H9 (cell line): ENCODE data around the gene NEUROG3. TPM values are rescaled to one million over a fixed set of nuclear protein-coding genes. Genes with fewer than 3 reads are reported as not detected.
A peak's percentile ranks its signal among the peaks of the same experiment; 100 is the strongest.

ENCODE experiments used
- DNase-seq: peaks from one replicate; pipeline ENCODE4 v3.0.0-alpha.2; 2017
- H2AFZ ChIP-seq: one replicate; pipeline ENCODE4 v1.6.1; 2013; ENCODE audit warnings: mild to moderate bottlenecking, low read length, control low read depth, moderate library complexity
- H2AK5ac ChIP-seq: 2 replicates; pipeline ENCODE4 v1.6.1; 2013; ENCODE audit warnings: low read length, control low read depth, mixed read lengths; ENCODE audit not compliant: insufficient read length
- H2BK120ac ChIP-seq: one replicate; pipeline ENCODE4 v1.6.1; 2013; ENCODE audit warnings: low read depth, mild to moderate bottlenecking, low read length, control low read depth, inconsistent platforms; ENCODE audit not compliant: poor library complexity, severe bottlenecking
- H2BK12ac ChIP-seq: 2 replicates; pipeline ENCODE4 v1.6.1; 2013; ENCODE audit warnings: low read length, control low read depth, mixed read lengths, low read depth; ENCODE audit not compliant: insufficient read length
- H2BK15ac ChIP-seq: 2 replicates; pipeline ENCODE4 v1.6.1; 2013; ENCODE audit warnings: low read depth, low read length, control low read depth
- H2BK20ac ChIP-seq: one replicate; pipeline ENCODE4 v1.6.1; 2013; ENCODE audit warnings: low read depth, mild to moderate bottlenecking, low read length, control low read depth, inconsistent platforms; ENCODE audit not compliant: poor library complexity, severe bottlenecking
- H2BK5ac ChIP-seq: 2 replicates; pipeline ENCODE4 v1.6.1; 2013; ENCODE audit warnings: low read length, control low read depth, mixed read lengths; ENCODE audit not compliant: insufficient read length
- H3K14ac ChIP-seq: 2 replicates; pipeline ENCODE4 v1.6.1; 2013; ENCODE audit warnings: low read length, control low read depth; ENCODE audit not compliant: insufficient read depth
- H3K18ac ChIP-seq: 2 replicates; pipeline ENCODE4 v1.6.1; 2013; ENCODE audit warnings: low read depth, mild to moderate bottlenecking, mixed read lengths, low read length, control low read depth; ENCODE audit not compliant: insufficient read length
- H3K23ac ChIP-seq: 2 replicates; pipeline ENCODE4 v1.6.1; 2013; ENCODE audit warnings: low read length, control low read depth, mixed read lengths, low read depth; ENCODE audit not compliant: insufficient read length
- H3K23me2 ChIP-seq: 2 replicates; pipeline ENCODE4 v1.6.1; 2013; ENCODE audit warnings: low read depth, mild to moderate bottlenecking, mixed read lengths, low read length, control low read depth; ENCODE audit not compliant: insufficient read length, poor library complexity, severe bottlenecking
- H3K27ac ChIP-seq: 2 replicates; pipeline ENCODE4 v1.5.1; 2013; ENCODE audit warnings: low read length, control low read depth, mixed read lengths, low read depth; ENCODE audit not compliant: insufficient read length
- H3K27me3 ChIP-seq: 2 replicates; pipeline ENCODE4 v1.6.1; 2013; ENCODE audit warnings: low read length, control low read depth, inconsistent platforms; ENCODE audit not compliant: insufficient read depth
- H3K4ac ChIP-seq: 2 replicates; pipeline ENCODE4 v1.6.1; 2013; ENCODE audit warnings: low read depth, mild to moderate bottlenecking, control low read depth, inconsistent platforms, low read length, moderate library complexity
- H3K4me1 ChIP-seq: 2 replicates; pipeline ENCODE4 v1.6.1; 2013; ENCODE audit warnings: low read length, control low read depth, inconsistent platforms; ENCODE audit not compliant: insufficient read depth
- H3K4me2 ChIP-seq: 2 replicates; pipeline ENCODE4 v1.6.1; 2013; ENCODE audit warnings: low read length, control low read depth, mixed read lengths; ENCODE audit not compliant: insufficient read length, insufficient read depth
- H3K56ac ChIP-seq: 2 replicates; pipeline ENCODE4 v1.6.1; 2013; ENCODE audit warnings: low read depth, mild to moderate bottlenecking, mixed read lengths, low read length, control low read depth; ENCODE audit not compliant: insufficient read length
- H3K79me1 ChIP-seq: 2 replicates; pipeline ENCODE4 v1.6.1; 2013; ENCODE audit warnings: low read depth, mild to moderate bottlenecking, moderate library complexity, low read length, control low read depth, inconsistent platforms; ENCODE audit not compliant: insufficient read depth, poor library complexity, severe bottlenecking
- H3K79me2 ChIP-seq: 2 replicates; pipeline ENCODE4 v1.6.1; 2013; ENCODE audit warnings: low read length, control low read depth, inconsistent platforms; ENCODE audit not compliant: insufficient read depth
- H3K9ac ChIP-seq: 2 replicates; pipeline ENCODE4 v1.6.1; 2013; ENCODE audit warnings: low read length, control low read depth, mixed read lengths; ENCODE audit not compliant: insufficient read length; ENCODE audit errors: extremely low read depth
- H3K9me3 ChIP-seq: one replicate; pipeline ENCODE4 v1.6.1; 2013; ENCODE audit warnings: low read depth, low read length, inconsistent platforms; ENCODE audit not compliant: control insufficient read depth
- H3T11ph ChIP-seq: one replicate; pipeline ENCODE4 v1.6.1; 2013; ENCODE audit warnings: mild to moderate bottlenecking, low read length, control low read depth, inconsistent platforms
- H4K20me1 ChIP-seq: one replicate; pipeline ENCODE4 v1.6.1; 2013; ENCODE audit not compliant: control insufficient read depth, insufficient read length, insufficient read depth
- H4K5ac ChIP-seq: 2 replicates; pipeline ENCODE4 v1.6.1; 2013; ENCODE audit warnings: low read depth, mild to moderate bottlenecking, mixed read lengths, low read length, control low read depth; ENCODE audit not compliant: insufficient read length
- H4K8ac ChIP-seq: replicated peaks from 2 replicates; pipeline ENCODE4 v1.6.1; 2013; ENCODE audit warnings: low read length, control low read depth, mixed read lengths, low read depth; ENCODE audit not compliant: insufficient read length
- H4K91ac ChIP-seq: 2 replicates; pipeline ENCODE4 v1.6.1; 2013; ENCODE audit warnings: low read depth, mild to moderate bottlenecking, moderate library complexity, mixed read lengths, low read length, control low read depth; ENCODE audit not compliant: insufficient read length
- H3K27ac Mint-ChIP-seq, 3 experiments: 2 replicates in 2 of 3; 3 replicates in 1 of 3; pipeline ENCODE4 v1.8.0; 2020 to 2021; ENCODE audit warnings: mixed read lengths in 3 of 3, mild to moderate bottlenecking in 1 of 3, moderate library complexity in 1 of 3
- H3K27me3 Mint-ChIP-seq: 2 replicates; pipeline ENCODE4 v1.8.0; 2021; ENCODE audit warnings: low read depth, mild to moderate bottlenecking, moderate library complexity, mixed read lengths
- H3K36me3 Mint-ChIP-seq, 3 experiments: 2 replicates in 2 of 3; 3 replicates in 1 of 3; pipeline ENCODE4 v1.8.0; 2020 to 2021; ENCODE audit warnings: low read depth in 3 of 3, mixed read lengths in 3 of 3; ENCODE audit not compliant: insufficient read depth in 1 of 3
- H3K4me1 Mint-ChIP-seq, 2 experiments: 2 replicates each; pipeline ENCODE4 v1.8.0; 2020; ENCODE audit warnings: mixed read lengths in 2 of 2
- H3K4me3 Mint-ChIP-seq, 2 experiments: 2 replicates in 1 of 2; 3 replicates in 1 of 2; pipeline ENCODE4 v1.8.0; 2020 to 2021; ENCODE audit warnings: mild to moderate bottlenecking in 2 of 2, mixed read lengths in 2 of 2, moderate library complexity in 1 of 2
- H3K9me3 Mint-ChIP-seq, 2 experiments: 2 replicates in 1 of 2; 3 replicates in 1 of 2; pipeline ENCODE4 v1.8.0; 2020; ENCODE audit warnings: mild to moderate bottlenecking in 2 of 2, mixed read lengths in 2 of 2, moderate library complexity in 1 of 2
- WGBS: extraction: QIAGEN DNeasy Blood & Tissue Kit; methylation state at CpG from one replicate; pipeline ENCODE4 v1.1.7; 2013; ENCODE audit warnings: missing lambda C conversion rate, low lambda C conversion rate, mixed read lengths; ENCODE audit not compliant: insufficient read length; ENCODE audit errors: extremely low coverage; 5-methylcytosine and 5-hydroxymethylcytosine counted together
- total RNA-seq: library from RNA; stranded (reverse); gene quantifications from 2 replicates; pipeline ENCODE4 v1.2.1, GENCODE V29; 2021
- TF ChIP-seq, protein P1 (sequence below): fragments of 200-600 bp; sonication (generic); conservative IDR thresholded peaks from 3 replicates; pipeline ENCODE4 v1.8.0; 2021; ENCODE audit warnings: antibody characterized with exemption, mild to moderate bottlenecking

Gene NEUROG3
- total RNA-seq, 1 experiment from 2014 or later, result not detected

DNA sequence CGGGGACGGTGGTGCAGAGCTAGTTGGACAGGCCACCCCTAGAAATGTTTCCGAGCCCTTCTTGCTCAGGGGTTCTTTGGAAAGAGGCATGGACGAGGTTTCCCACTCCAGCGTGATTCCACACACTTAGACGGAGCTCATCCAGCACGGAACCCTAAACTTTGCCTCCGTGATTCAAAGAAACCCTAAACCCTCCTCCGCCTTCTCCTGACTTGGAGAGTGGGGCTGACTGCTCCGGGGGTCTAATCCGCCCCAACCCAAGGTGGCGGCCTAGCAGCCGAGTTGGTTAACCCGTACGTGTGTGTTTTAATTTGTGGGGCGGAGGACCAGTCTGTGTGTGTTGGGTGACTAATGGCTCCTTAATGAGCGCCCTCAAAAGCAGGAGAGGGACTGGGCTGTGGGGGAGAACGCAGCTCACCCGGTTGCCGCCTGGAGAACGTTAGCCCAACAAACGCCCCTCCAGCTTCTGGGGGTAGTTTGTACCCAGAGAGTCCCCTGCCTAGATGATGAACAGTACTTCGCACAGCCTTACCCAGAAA lies 3.8 kb downstream of the NEUROG3 start:
- H3K9me3 ChIP-seq, result no peaks in the 10 kb centered on the region
- H3K23ac ChIP-seq, result no peak overlapping the region
- H2AK5ac ChIP-seq, result no peak overlapping the region
- no peak overlapping the region for H3K18ac ChIP-seq
- no peaks in the 10 kb centered on the region for H3K79me1 ChIP-seq
- no peak overlapping the region for H4K5ac ChIP-seq
- peaks cover 31% of the 10 kb centered on the region for H3K23me2 ChIP-seq
- Mint-ChIP-seq H3K36me3 (no peaks in the 10 kb centered on the region; a peak in 1 of 7 replicates), H3K4me1 (peaks cover 51 to 55% of the 10 kb centered on the region in 2 experiments), H3K27me3 (no peaks in the 10 kb centered on the region; the same call in none of the 2 replicates), H3K9me3 (no peaks in the 10 kb centered on the region; a peak in 2 of 5 replicates), H3K27ac (no peak overlapping the region; a peak in 1 of 7 replicates), H3K4me3 (peak overlapping the region; percentile 56 to 78)
- H2BK20ac ChIP-seq, result no peak overlapping the region
- no peak overlapping the region for H4K91ac ChIP-seq
- H2BK12ac ChIP-seq, result no peak overlapping the region
- H3K56ac ChIP-seq, result no peak overlapping the region
- H3K27me3 ChIP-seq, result peaks cover 77% of the 10 kb centered on the region
- H4K20me1 ChIP-seq, result no peaks in the 10 kb centered on the region
- H3T11ph ChIP-seq, result no peak overlapping the region
- WGBS, result no CpG with 5 or more reads among the region's 23 CpGs
- DNase-seq, result no peak
- H3K4ac ChIP-seq, result no peak overlapping the region
- no peak overlapping the region for H2BK15ac ChIP-seq
- no peak overlapping the region for H2AFZ ChIP-seq
- no peak overlapping the region for H2BK5ac ChIP-seq
- TF ChIP-seq, protein P1, sequence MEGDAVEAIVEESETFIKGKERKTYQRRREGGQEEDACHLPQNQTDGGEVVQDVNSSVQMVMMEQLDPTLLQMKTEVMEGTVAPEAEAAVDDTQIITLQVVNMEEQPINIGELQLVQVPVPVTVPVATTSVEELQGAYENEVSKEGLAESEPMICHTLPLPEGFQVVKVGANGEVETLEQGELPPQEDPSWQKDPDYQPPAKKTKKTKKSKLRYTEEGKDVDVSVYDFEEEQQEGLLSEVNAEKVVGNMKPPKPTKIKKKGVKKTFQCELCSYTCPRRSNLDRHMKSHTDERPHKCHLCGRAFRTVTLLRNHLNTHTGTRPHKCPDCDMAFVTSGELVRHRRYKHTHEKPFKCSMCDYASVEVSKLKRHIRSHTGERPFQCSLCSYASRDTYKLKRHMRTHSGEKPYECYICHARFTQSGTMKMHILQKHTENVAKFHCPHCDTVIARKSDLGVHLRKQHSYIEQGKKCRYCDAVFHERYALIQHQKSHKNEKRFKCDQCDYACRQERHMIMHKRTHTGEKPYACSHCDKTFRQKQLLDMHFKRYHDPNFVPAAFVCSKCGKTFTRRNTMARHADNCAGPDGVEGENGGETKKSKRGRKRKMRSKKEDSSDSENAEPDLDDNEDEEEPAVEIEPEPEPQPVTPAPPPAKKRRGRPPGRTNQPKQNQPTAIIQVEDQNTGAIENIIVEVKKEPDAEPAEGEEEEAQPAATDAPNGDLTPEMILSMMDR, result no peak
- H3K27ac ChIP-seq, result no peak overlapping the region
- H3K9ac ChIP-seq, result no peak overlapping the region
- peak overlapping the region; percentile 76 for H3K4me2 ChIP-seq
- peaks cover 10% of the 10 kb centered on the region; the same call in 1 of the 2 replicates for H3K4me1 ChIP-seq
- no peak overlapping the region for H3K14ac ChIP-seq
- H4K8ac ChIP-seq, result no peak overlapping the region
- no peak overlapping the region for H2BK120ac ChIP-seq
- H3K79me2 ChIP-seq, result no peaks in the 10 kb centered on the region
